Lung (tissue), 12 donors: Measurements from ENCODE around the gene DHRS13. TPM values are rescaled to one million over a fixed set of nuclear protein-coding genes. Genes with fewer than 3 reads are reported as not detected.
"Not testable (repeated sequence)": the region's sequence is repeated elsewhere in the genome, so short reads cannot be mapped to it uniquely, and the experiment has no call there.

Experiments used
- ATAC-seq: fragments of 200-7000 bp; cut with Tn5 transposase; one replicate; pipeline ENCODE4 v1.9.1; 2020; ENCODE audit warnings: moderate number of reproducible peaks; ENCODE audit not compliant: insufficient read depth, low FRiP score
- DNase-seq, 3 donors: peaks; one replicate each; pipeline ENCODE4 v3.0.0-alpha.2; 2013 to 2017
- H3K27ac ChIP-seq, 2 donors: one replicate each; pipeline ENCODE4 v1.5.1; 2013; ENCODE audit warnings: mild to moderate bottlenecking in 2 of 2, moderate library complexity in 2 of 2, control low read depth in 1 of 2, inconsistent platforms in 1 of 2, low read depth in 1 of 2, low read length in 1 of 2
- H3K27me3 ChIP-seq, 3 donors: one replicate each; pipeline ENCODE4 v1.5.1; 2013; ENCODE audit warnings: low read length in 2 of 3; ENCODE audit not compliant: control insufficient read depth in 3 of 3, insufficient read depth in 3 of 3
- H3K36me3 ChIP-seq, 4 donors: one replicate each; pipeline ENCODE4 v1.5.1; 2013; ENCODE audit warnings: low read length in 4 of 4, mild to moderate bottlenecking in 1 of 4, moderate library complexity in 1 of 4; ENCODE audit not compliant: control insufficient read depth in 4 of 4, insufficient read depth in 4 of 4
- H3K4me1 ChIP-seq, 5 donors: one replicate each; pipeline ENCODE4 v1.5.1; 2013; ENCODE audit warnings: low read length in 5 of 5, mild to moderate bottlenecking in 2 of 5, moderate library complexity in 1 of 5; ENCODE audit not compliant: control insufficient read depth in 5 of 5, insufficient read depth in 5 of 5
- H3K4me3 ChIP-seq: one replicate; pipeline ENCODE4 v1.5.1; 2013; ENCODE audit warnings: mild to moderate bottlenecking, control low read depth, moderate library complexity
- H3K9ac ChIP-seq, 2 donors: one replicate each; pipeline ENCODE4 v1.5.1; 2013; ENCODE audit warnings: low read length in 2 of 2, control low read depth in 1 of 2; ENCODE audit not compliant: insufficient read depth in 1 of 2
- H3K9me3 ChIP-seq, 4 donors: one replicate each; pipeline ENCODE4 v1.5.1; 2013; ENCODE audit warnings: low read length in 3 of 4, mild to moderate bottlenecking in 1 of 4, moderate library complexity in 1 of 4; ENCODE audit not compliant: control insufficient read depth in 4 of 4, insufficient read depth in 3 of 4
- CTCF ChIP-seq: IDR thresholded peaks from 2 replicates; pipeline ENCODE4 v1.5.1; 2012; ENCODE audit warnings: mild to moderate bottlenecking; ENCODE audit errors: control extremely low read depth, extremely low read depth
- WGBS, 2 donors: extraction: QIAGEN DNeasy Blood & Tissue Kit; methylation state at CpG; one replicate each; pipeline ENCODE4 v1.1.7; 2013; 5-methylcytosine and 5-hydroxymethylcytosine counted together
- polyA plus RNA-seq, 2 donors: library from polyadenylated mRNA; stranded (reverse); fragments of 200-250 nt; gene quantifications; one replicate each; pipeline ENCODE4 v1.2.1, GENCODE V29; 2013
- total RNA-seq, 2 donors: library from RNA; depleted of rRNA in 1 of 2; stranded (reverse); fragments of >200 nt in 1 of 2; gene quantifications; one replicate each; pipeline ENCODE4 v1.2.1, GENCODE V29; 2014 to 2021
- donor health status: control.
- donor health status: control.
- donor health status: Bipolar disorder and iron deficiency.
- donor health status: healthy.
- donor health status: DM: yes; HTN: yes; CAD: no.

Gene DHRS13
- total and polyA plus RNA-seq, 4 donors: 10.5 to 29.9 (median 17.4) TPM

GRCh38 chr17:28937044-28937729 lies 34.3 kb upstream of the DHRS13 start:
- ATAC-seq (peak; percentile 57), DNase-seq (peak; percentile 24 to 83 (median 68))
- peak overlapping the region in 1 of 2 donors; percentile 71 for H3K27ac ChIP-seq
- H3K36me3 ChIP-seq: peaks cover 0 to 5% (median 2%) of the 10 kb centered on the region in 4 donors
- WGBS, 2 donors: 32 to 50% methylated on average over 5 of the region's 5 CpGs
- TF ChIP-seq CTCF: no peak
- H3K9ac ChIP-seq: peak overlapping the region in 1 of 2 donors; percentile 48
- H3K4me1 ChIP-seq: peaks cover 4 to 51% (median 14%) of the 10 kb centered on the region in 5 donors
- H3K4me3 ChIP-seq: no peak overlapping the region
- H3K27me3 ChIP-seq: no peaks in the 10 kb centered on the region
- no peaks in the 10 kb centered on the region for H3K9me3 ChIP-seq

- H3K4me3 ChIP-seq: no peak overlapping the region
- no peaks in the 10 kb centered on the region for H3K9me3 ChIP-seq
- WGBS, 2 donors: 86 to 91% methylated on average over 8 of the region's 8 CpGs
- TF ChIP-seq CTCF: no peak
- H3K9ac ChIP-seq: no peak overlapping the region
- peaks cover 0 to 5% (median 2%) of the 10 kb centered on the region in 4 donors for H3K36me3 ChIP-seq
- H3K27ac ChIP-seq: no peak overlapping the region
- H3K4me1 ChIP-seq: peaks cover 4 to 47% (median 14%) of the 10 kb centered on the region in 5 donors
- no peaks in the 10 kb centered on the region for H3K27me3 ChIP-seq
- ATAC-seq (no peak), DNase-seq (no peak)
Observed at GRCh38 chr17:28935744-28936460, 33.0 kb upstream of the DHRS13 start.

GRCh38 chr17:28934508-28934907 lies 31.6 kb upstream of the DHRS13 start:
- not testable (repeated sequence) for ATAC-seq, H3K4me3 ChIP-seq, H3K9ac ChIP-seq, H3K27me3 ChIP-seq, H3K36me3 ChIP-seq, DNase-seq, H3K27ac ChIP-seq, H3K9me3 ChIP-seq
- H3K4me1 ChIP-seq: peaks cover 3 to 41% (median 14%) of the 10 kb centered on the region in 5 donors
- 97 to 98% methylated on average over 8 of the region's 8 CpGs for WGBS, 2 donors

- TF ChIP-seq CTCF: no peak
- Histone ChIP-seq H3K9me3 (peaks cover 0 to 2% (median 0%) of the 10 kb centered on the region in 4 donors), H3K9ac (no peak overlapping the region), H3K4me1 (peaks cover 0 to 12% (median 0%) of the 10 kb centered on the region in 5 donors), H3K4me3 (no peak overlapping the region), H3K27ac (peak overlapping the region in 1 of 2 donors; percentile 6), H3K27me3 (no peaks in the 10 kb centered on the region), H3K36me3 (peaks cover 0 to 9% (median 6%) of the 10 kb centered on the region in 4 donors)
- DNase-seq: no peak
- WGBS, 2 donors: 99 to 100% methylated on average over 2 of the region's 2 CpGs
- no peak for ATAC-seq
Observed at GRCh38 chr17:28929787-28930186, 26.9 kb upstream of the DHRS13 start.
